ENCODE data around the gene LAX1. TPM values are rescaled to one million over a fixed set of nuclear protein-coding genes. Genes with fewer than 3 reads are reported as not detected.
"Not testable (repeated sequence)": the region's sequence is repeated elsewhere in the genome, so short reads cannot be mapped to it uniquely, and the experiment has no call there.

The LAX1 gene
- total RNA-seq, 6 experiments from 2014 or later = 0.06 to 0.47 (median 0.30) TPM

GRCh38 chr1:203746281-203746680 lies 18.7 kb upstream of the LAX1 start:
- Histone ChIP-seq H3K4me3 (no peak overlapping the region), H3K36me3 (no peaks in the 10 kb centered on the region), H3K9me3 (no peaks in the 10 kb centered on the region), H3K27ac (no peak overlapping the region), H3K27me3 (no peaks in the 10 kb centered on the region), H3K4me1 (no peaks in the 10 kb centered on the region)
- intact Hi-C loops (cut with DNase I) = no loop called here
- ATAC-seq (no peak), DNase-seq (no peak)
- 88% methylated on average over 6 of the region's 6 CpGs for WGBS (ENCODE audit: insufficient coverage, low coverage, low lambda C conversion rate, missing lambda C conversion rate)
- TF ChIP-seq, protein P1, sequence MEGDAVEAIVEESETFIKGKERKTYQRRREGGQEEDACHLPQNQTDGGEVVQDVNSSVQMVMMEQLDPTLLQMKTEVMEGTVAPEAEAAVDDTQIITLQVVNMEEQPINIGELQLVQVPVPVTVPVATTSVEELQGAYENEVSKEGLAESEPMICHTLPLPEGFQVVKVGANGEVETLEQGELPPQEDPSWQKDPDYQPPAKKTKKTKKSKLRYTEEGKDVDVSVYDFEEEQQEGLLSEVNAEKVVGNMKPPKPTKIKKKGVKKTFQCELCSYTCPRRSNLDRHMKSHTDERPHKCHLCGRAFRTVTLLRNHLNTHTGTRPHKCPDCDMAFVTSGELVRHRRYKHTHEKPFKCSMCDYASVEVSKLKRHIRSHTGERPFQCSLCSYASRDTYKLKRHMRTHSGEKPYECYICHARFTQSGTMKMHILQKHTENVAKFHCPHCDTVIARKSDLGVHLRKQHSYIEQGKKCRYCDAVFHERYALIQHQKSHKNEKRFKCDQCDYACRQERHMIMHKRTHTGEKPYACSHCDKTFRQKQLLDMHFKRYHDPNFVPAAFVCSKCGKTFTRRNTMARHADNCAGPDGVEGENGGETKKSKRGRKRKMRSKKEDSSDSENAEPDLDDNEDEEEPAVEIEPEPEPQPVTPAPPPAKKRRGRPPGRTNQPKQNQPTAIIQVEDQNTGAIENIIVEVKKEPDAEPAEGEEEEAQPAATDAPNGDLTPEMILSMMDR (IDR thresholded peaks at IDR 0.05) = no peak
- TF ChIP-seq POLR2A (IDR thresholded peaks at IDR 0.05) = no peak

DNA sequence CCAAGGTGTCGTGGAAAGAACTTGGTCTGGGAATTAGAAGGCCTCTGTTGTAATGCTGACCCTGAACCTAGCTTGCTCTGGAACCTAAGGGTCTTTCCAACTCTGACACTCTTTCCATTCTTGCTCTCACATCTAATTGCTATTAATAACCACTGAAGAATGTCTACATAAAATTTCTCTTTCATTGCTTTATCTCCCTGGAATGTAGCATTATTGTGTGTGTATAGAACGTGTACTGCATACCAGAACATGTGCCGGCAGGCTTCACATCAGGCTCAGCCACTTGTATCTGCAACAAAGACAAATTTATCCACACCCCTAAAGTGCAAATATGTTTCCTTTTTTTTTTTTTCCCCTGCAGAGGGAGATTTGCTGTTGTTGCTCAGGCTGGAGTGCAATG lies 13.9 kb upstream of the LAX1 start:
- Histone ChIP-seq H3K27me3 (no peaks in the 10 kb centered on the region), H3K4me3 (no peak overlapping the region), H3K9me3 (no peaks in the 10 kb centered on the region), H3K27ac (no peak overlapping the region), H3K4me1 (peaks cover 0 to 3% (median 0%) of the 10 kb centered on the region in 4 donors), H3K36me3 (no peaks in the 10 kb centered on the region)
- WGBS (ENCODE audit: insufficient coverage, low coverage, low lambda C conversion rate, missing lambda C conversion rate) = 69% methylated on average over 3 of the region's 3 CpGs
- ATAC-seq (no peak), DNase-seq (no peak)
- TF ChIP-seq POLR2A (IDR thresholded peaks at IDR 0.05) = no peak
- TF ChIP-seq, protein P1 (IDR thresholded peaks at IDR 0.05) = no peak
- intact Hi-C loops (cut with DNase I) = no loop called here

DNA sequence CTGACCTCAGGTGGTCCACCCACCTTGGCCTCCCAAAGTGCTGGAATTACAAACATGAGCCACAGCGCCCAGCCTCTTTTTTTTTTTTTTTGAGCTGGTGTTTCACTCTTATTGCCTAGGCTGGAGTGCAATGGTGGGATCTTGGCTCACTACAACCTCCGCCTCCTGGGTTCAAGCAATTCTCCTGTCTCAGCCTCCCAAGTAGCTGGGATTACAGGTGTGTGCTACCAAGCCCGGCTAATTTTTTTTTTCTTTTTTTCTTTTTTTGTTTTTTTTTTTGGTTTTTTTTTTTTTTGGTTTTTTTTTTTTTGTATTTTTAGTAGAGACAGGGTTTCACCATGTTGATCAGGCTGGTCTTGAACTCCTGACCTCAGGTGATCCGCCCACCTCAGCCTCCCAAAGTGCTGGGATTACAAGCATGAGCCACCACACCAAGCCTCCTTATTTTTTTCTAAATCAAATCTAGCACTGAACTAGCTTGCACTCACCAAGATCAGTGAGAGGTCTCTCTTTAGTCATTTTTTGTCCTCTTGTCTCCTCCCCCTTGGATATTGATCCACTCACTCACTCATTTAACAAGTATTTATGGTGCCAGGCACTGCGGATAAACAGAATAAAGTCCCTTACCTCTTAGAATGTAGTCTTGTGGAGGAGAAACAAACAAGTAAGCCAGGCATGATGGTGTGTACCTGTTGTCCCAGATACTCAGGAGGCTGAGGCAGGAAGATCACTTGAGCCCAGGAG lies 13.2 kb upstream of the LAX1 start:
- H3K27me3 ChIP-seq; DNase-seq; H3K4me3 ChIP-seq; H3K27ac ChIP-seq; intact Hi-C loops (cut with DNase I); H3K9me3 ChIP-seq; H3K36me3 ChIP-seq; H3K4me1 ChIP-seq: not testable (repeated sequence)
- 87% methylated on average over 5 of the region's 5 CpGs for WGBS (ENCODE audit: insufficient coverage, low coverage, low lambda C conversion rate, missing lambda C conversion rate)
- peak in 2 of 4 donors; percentile 24 to 85 for ATAC-seq

GRCh38 chr1:203754455-203754864 lies 10.5 kb upstream of the LAX1 start:
- intact Hi-C loops (cut with DNase I) = no loop called here
- DNase-seq = no peak
- no peaks in the 10 kb centered on the region for H3K9me3 ChIP-seq
- H3K36me3 ChIP-seq = no peaks in the 10 kb centered on the region
- no peak overlapping the region for H3K27ac ChIP-seq
- H3K4me1 ChIP-seq = peaks cover 0 to 3% (median 0%) of the 10 kb centered on the region in 4 donors
- TF ChIP-seq, protein P1 (IDR thresholded peaks at IDR 0.05) = no peak
- TF ChIP-seq POLR2A (IDR thresholded peaks at IDR 0.05) = no peak
- 85% methylated on average over 4 of the region's 4 CpGs for WGBS (ENCODE audit: insufficient coverage, low coverage, low lambda C conversion rate, missing lambda C conversion rate)
- no peak overlapping the region for H3K4me3 ChIP-seq
- no peak for ATAC-seq
- no peaks in the 10 kb centered on the region for H3K27me3 ChIP-seq

DNA sequence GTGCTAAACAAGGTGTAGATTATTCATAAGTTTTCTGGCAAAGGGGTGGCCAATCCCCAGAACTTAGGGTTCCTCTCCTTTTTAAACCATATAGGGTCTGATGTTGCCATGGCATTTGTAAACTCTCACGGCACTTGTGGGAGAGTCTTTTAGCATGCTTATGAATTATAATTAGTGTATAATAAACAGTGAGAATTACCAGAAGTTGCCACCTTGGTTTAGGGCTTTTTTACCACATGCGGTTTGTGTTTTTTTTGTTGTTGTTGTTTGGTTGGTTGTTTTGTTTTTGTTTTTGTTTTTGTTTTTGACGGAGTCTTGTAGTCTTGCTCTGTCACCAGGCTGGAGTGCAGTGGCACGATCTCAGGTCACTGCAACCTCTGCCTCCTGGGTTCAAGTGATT lies 8.9 kb upstream of the LAX1 start:
- Histone ChIP-seq H3K4me1 (peaks cover 0 to 3% (median 0%) of the 10 kb centered on the region in 4 donors), H3K4me3 (no peak overlapping the region), H3K9me3 (no peaks in the 10 kb centered on the region), H3K27me3 (no peaks in the 10 kb centered on the region), H3K27ac (no peak overlapping the region), H3K36me3 (no peaks in the 10 kb centered on the region)
- 79% methylated on average over 4 of the region's 4 CpGs for WGBS (ENCODE audit: insufficient coverage, low coverage, low lambda C conversion rate, missing lambda C conversion rate)
- no peak for ATAC-seq
- no peak for DNase-seq
- TF ChIP-seq POLR2A (IDR thresholded peaks at IDR 0.05) = no peak
- TF ChIP-seq, protein P1 (IDR thresholded peaks at IDR 0.05) = no peak
- intact Hi-C loops (cut with DNase I) = no loop called here

DNA sequence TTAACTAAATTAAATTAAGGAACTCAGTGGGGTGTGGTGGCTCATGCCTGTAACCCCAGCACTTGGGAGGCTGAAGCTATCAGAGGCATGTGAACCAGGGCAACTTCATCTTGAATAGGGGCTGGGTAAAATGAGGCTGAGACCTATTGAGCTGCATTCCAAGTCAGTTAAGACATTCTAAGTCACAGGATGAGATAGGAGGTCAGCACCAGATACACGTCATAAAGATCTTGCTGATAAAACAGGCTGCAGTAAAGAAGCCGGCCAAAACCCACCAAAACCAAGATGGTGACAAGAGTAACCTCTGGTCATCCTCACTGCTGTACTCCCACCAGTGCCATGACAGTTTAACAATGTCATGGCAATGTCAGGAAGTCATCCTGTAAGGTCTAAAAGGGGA lies 6.2 kb upstream of the LAX1 start:
- H3K9me3 ChIP-seq; H3K4me3 ChIP-seq; H3K27me3 ChIP-seq; ATAC-seq; H3K36me3 ChIP-seq; DNase-seq; intact Hi-C loops (cut with DNase I); H3K4me1 ChIP-seq; H3K27ac ChIP-seq: not testable (repeated sequence)
- WGBS (ENCODE audit: insufficient coverage, low coverage, low lambda C conversion rate, missing lambda C conversion rate) = 86% methylated on average over 2 of the region's 2 CpGs

All from right lobe of liver (tissue), 6 donors.